Hematopoietic multipotent progenitor cell treated with erythropoietin and hydrocortisone succinate and interleukin-3 and kit ligand, for 8 days (in vitro differentiated cells): ENCODE data around the gene RPUSD1.
A peak's percentile ranks its signal among the peaks of the same experiment; 100 is the strongest.
"Not testable (repeated sequence)": the region's sequence is repeated elsewhere in the genome, so short reads cannot be mapped to it uniquely, and the experiment has no call there.

Experiments used
- DNase-seq: peaks from one replicate; pipeline ENCODE4 v3.0.0-alpha.2; 2015

Gene RPUSD1

GRCh38 chr16:764184-764750, 23.9 kb downstream of the RPUSD1 start:
- DNase-seq: no peak

- DNase-seq: no peak
Measured at GRCh38 chr16:763369-764183, 24.6 kb downstream of the RPUSD1 start.

GRCh38 chr16:762595-763268, 25.4 kb downstream of the RPUSD1 start:
- no peak for DNase-seq

- no peak for DNase-seq
Measured at GRCh38 chr16:761625-762513, 26.3 kb downstream of the RPUSD1 start.

- no peak for DNase-seq
Measured at GRCh38 chr16:760545-761343, 27.4 kb downstream of the RPUSD1 start, which contains the start of gene MSLN. Gene MSLN, plus strand, starts transcription at chr16:760734. Its CDS starts 1,947 bp downstream, at chr16:762681.

GRCh38 chr16:760065-760464, 28.1 kb downstream of the RPUSD1 start:
- no peak for DNase-seq

- DNase-seq: no peak
Measured at GRCh38 chr16:759110-759910, 28.9 kb downstream of the RPUSD1 start.

GRCh38 chr16:756428-756827, 31.8 kb downstream of the RPUSD1 start:
- DNase-seq: no peak

- DNase-seq: no peak
Measured at GRCh38 chr16:754656-755055, 33.5 kb downstream of the RPUSD1 start.

- DNase-seq: not testable (repeated sequence)
Measured at GRCh38 chr16:754121-754607, 34.0 kb downstream of the RPUSD1 start.

GRCh38 chr16:752007-752312, 36.2 kb downstream of the RPUSD1 start:
- no peak for DNase-seq

- DNase-seq: no peak
Measured at GRCh38 chr16:751152-752006, 36.8 kb downstream of the RPUSD1 start.

- no peak for DNase-seq
Measured at GRCh38 chr16:750485-750884, 37.7 kb downstream of the RPUSD1 start.

GRCh38 chr16:749010-749409, 39.2 kb downstream of the RPUSD1 start:
- DNase-seq: no peak

- no peak for DNase-seq
Measured at GRCh38 chr16:747978-748746, 40.0 kb downstream of the RPUSD1 start.

GRCh38 chr16:746637-747036, 41.5 kb downstream of the RPUSD1 start:
- DNase-seq: no peak

GRCh38 chr16:745739-746138, 42.4 kb downstream of the RPUSD1 start:
- DNase-seq: no peak

- DNase-seq: no peak
Measured at GRCh38 chr16:743794-744500, 44.2 kb downstream of the RPUSD1 start.

GRCh38 chr16:742894-743293, 45.3 kb downstream of the RPUSD1 start:
- peak; percentile 59 for DNase-seq
